Heart right ventricle (tissue), 16 donors: ENCODE data around the gene OR4D9. TPM values are rescaled to one million over a fixed set of nuclear protein-coding genes. Genes with fewer than 3 reads are reported as not detected.

Experiments
- ATAC-seq, 8 donors: fragments of 200-7000 bp; cut with Tn5 transposase; one replicate each; pipeline ENCODE4 v1.9.1; 2020; ENCODE audit warnings: mild to moderate bottlenecking in 8 of 8, moderate library complexity in 8 of 8, moderate number of reproducible peaks in 1 of 8
- DNase-seq, 2 donors: peaks; one replicate each; pipeline ENCODE4 v3.0.0-alpha.2; 2020
- H3K27ac ChIP-seq, 10 donors: fragments of 200-600 bp; sonication (generic) in 2 of 10; one replicate each; pipeline versions ENCODE4 v1.5.0 to v1.8.0; 2020 to 2022; ENCODE audit warnings: mild to moderate bottlenecking in 3 of 10
- H3K27me3 ChIP-seq, 7 donors: fragments of 200-600 bp; one replicate each; pipeline ENCODE4 v1.8.0; 2021 to 2022; ENCODE audit warnings: mild to moderate bottlenecking in 2 of 7
- H3K36me3 ChIP-seq, 9 donors: fragments of 200-600 bp; sonication (generic) in 1 of 9; one replicate each; pipeline versions ENCODE4 v1.5.0 to v1.8.0; 2020 to 2022; ENCODE audit warnings: mild to moderate bottlenecking in 2 of 9
- H3K4me1 ChIP-seq, 9 donors: fragments of 200-600 bp; sonication (generic) in 1 of 9; one replicate each; pipeline versions ENCODE4 v1.5.0 to v1.8.0; 2020 to 2022; ENCODE audit warnings: mild to moderate bottlenecking in 4 of 9
- H3K4me3 ChIP-seq, 10 donors: fragments of 200-600 bp; sonication (generic) in 2 of 10; one replicate each; pipeline versions ENCODE4 v1.5.0 to v1.8.0; 2020 to 2022; ENCODE audit warnings: mild to moderate bottlenecking in 7 of 10, moderate library complexity in 2 of 10
- H3K9me3 ChIP-seq, 11 donors: fragments of 200-600 bp in 10 of 11; sonication (generic) in 2 of 11; one replicate each; pipeline versions ENCODE4 v1.5.0 to v1.8.0; 2013 to 2022; ENCODE audit warnings: mild to moderate bottlenecking in 2 of 11, control low read depth in 1 of 11, moderate library complexity in 1 of 11
- WGBS, 2 donors: extraction: QIAGEN DNeasy Blood & Tissue Kit; methylation state at CpG; one replicate each; pipeline ENCODE4 v1.1.7; 2013; ENCODE audit warnings: inconsistent platforms in 1 of 2; 5-methylcytosine and 5-hydroxymethylcytosine counted together
- intact Hi-C, 10 donors: fragments of 100-400 bp; cut with DNase I; formaldehyde crosslinking; loops; one replicate each; pipeline versions ENCODE4 v1.11.1 to v1.14.2; 2022
- polyA plus RNA-seq, 2 donors: library from polyadenylated mRNA; stranded (reverse); fragments of 200-250 nt; gene quantifications; one replicate each; pipeline ENCODE4 v1.2.3, GENCODE V29; 2013
- total RNA-seq, 10 donors: library from RNA; stranded (reverse); fragmentation: NEBNext Ultra II Directional in 3 of 10; extraction: Animal tissue kit (Norgen Biotek cat#: 25700) in 3 of 10; gene quantifications; one replicate each; pipeline versions ENCODE4 v1.2.1 to v1.2.4, GENCODE V29; 2021 to 2023
- TF ChIP-seq, protein P1 (sequence below), 9 donors: fragments of 200-600 bp; sonication (generic) in 2 of 9; IDR thresholded peaks; one replicate each; pipeline versions ENCODE4 v1.5.0 to v1.8.0; 2021 to 2022; ENCODE audit warnings: antibody characterized with exemption in 9 of 9, mild to moderate bottlenecking in 5 of 9, moderate library complexity in 1 of 9
- donor health status: Arrhythmogenic right ventricular cardiomyopathy.
- donor health status: ischemic (EF 13 %, LVEDD 7.1; RV severe dilation, severe dysfunction).
- donor health status: healthy with polysubstance abuse.
- donor health status: DM: no; HTN: yes; CAD: no.
- donor health status: DM: no; HTN: no; CAD: no.
- donor health status: ischemic (EF 25% LVEDD 6.9; RV normal size, moderate dysfunction).
- donor health status: ischemic (EF 25% LVEDD 5.7; RV mildly dilated, moderate dysfunction).
- donor health status: healthy.
- donor health status: DM: yes; HTN: yes; CAD: no.
- donor health status: Ischemic cardiomyopathy.
- donor health status: ischemic (EF 35%, LVEDD 5.7; RV mildly dilated, moderate dysfunction).
- donor health status: nonischemic (EF 11% LVEDD 7.7; RV severe dilation, severe dysfunction).
- donor health status: DM: yes; HTN: yes; CAD: no.
- donor health status: PGD.
- donor health status: ischemic (EF 29% LVEDD 5.4; RV normal size, mild dysfunction).
- donor health status: nonischemic (EF 23%, LVEDD 6.1; RV moderate dilation, normal function).

The OR4D9 gene
- total and polyA plus RNA-seq, 12 donors = not detected

DNA sequence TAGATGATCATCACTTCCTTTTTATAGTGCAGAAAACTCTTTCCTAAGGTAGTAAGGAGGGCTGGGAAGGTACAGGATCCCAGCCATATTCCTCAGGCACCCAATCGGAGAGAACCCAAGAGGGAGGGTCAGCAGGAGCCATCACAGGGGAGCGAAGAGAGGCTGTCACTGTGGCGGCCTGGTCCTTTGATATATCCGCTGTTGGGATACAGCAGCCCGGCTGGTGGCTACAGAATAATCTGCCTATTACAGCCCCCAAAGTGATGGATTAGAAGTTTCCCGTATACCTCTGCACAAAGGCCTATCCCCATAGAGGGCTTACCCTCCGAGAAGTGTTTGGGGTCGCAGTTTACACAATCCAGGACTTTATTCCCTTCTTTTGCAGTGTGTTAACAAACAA lies 48.5 kb downstream of the OR4D9 start:
- H3K9me3 ChIP-seq = no peaks in the 10 kb centered on the region
- peak; percentile 3 to 33 (median 13) for ATAC-seq
- WGBS, 2 donors = 38 to 50% methylated on average over 8 of the region's 8 CpGs
- no peaks in the 10 kb centered on the region for H3K27me3 ChIP-seq
- DNase-seq = no peak
- peak overlapping the region in 5 of 10 donors; percentile 71 to 87 (median 79) for H3K27ac ChIP-seq
- intact Hi-C loops = loop anchor here in 6 of 10 donors (5.0 to 10.0 kb wide), 5 partner anchors 55 to 985 kb away; partner anchors contain the start of genes OSBP (in 4 of the 6), LPXN (in 1 of the 6), PATL1 (in 1 of the 6) and ZFP91 (in 1 of the 6)
- no peaks in the 10 kb centered on the region for H3K36me3 ChIP-seq
- H3K4me3 ChIP-seq = peak overlapping the region in 8 of 10 donors; percentile 54 to 91 (median 82)
- H3K4me1 ChIP-seq = peaks cover 0 to 35% (median 25%) of the 10 kb centered on the region in 9 donors
- TF ChIP-seq, protein P1, sequence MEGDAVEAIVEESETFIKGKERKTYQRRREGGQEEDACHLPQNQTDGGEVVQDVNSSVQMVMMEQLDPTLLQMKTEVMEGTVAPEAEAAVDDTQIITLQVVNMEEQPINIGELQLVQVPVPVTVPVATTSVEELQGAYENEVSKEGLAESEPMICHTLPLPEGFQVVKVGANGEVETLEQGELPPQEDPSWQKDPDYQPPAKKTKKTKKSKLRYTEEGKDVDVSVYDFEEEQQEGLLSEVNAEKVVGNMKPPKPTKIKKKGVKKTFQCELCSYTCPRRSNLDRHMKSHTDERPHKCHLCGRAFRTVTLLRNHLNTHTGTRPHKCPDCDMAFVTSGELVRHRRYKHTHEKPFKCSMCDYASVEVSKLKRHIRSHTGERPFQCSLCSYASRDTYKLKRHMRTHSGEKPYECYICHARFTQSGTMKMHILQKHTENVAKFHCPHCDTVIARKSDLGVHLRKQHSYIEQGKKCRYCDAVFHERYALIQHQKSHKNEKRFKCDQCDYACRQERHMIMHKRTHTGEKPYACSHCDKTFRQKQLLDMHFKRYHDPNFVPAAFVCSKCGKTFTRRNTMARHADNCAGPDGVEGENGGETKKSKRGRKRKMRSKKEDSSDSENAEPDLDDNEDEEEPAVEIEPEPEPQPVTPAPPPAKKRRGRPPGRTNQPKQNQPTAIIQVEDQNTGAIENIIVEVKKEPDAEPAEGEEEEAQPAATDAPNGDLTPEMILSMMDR (IDR thresholded peaks at IDR 0.05) = no peak

DNA sequence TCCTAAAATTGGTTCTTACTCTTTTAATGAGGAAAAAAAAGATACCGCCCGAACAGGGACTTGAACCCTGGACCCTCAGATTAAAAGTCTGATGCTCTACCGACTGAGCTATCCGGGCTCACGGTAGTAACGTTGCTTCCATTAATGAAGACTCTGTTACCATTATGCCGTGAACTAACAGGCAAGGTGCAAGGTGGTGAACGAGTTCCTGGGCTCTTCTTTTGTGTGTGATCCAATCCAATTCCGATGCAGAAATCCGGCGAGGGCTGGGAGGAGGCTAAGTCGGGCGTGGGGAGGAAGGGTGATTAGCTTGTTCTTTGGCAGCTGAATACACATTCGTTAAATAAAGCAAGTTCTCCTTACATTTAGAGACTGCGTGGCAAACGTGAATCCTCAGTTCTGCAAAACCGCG lies 49.0 kb downstream of the OR4D9 start:
- WGBS, 2 donors = 0% methylated on average over 18 of the region's 18 CpGs
- ATAC-seq = peak; percentile 67 to 85 (median 78)
- peak overlapping the region; percentile 64 to 87 (median 78) for H3K27ac ChIP-seq
- TF ChIP-seq, protein P1 (IDR thresholded peaks at IDR 0.05) = no peak
- H3K9me3 ChIP-seq = no peaks in the 10 kb centered on the region
- intact Hi-C loops = loop anchor here in 5 of 10 donors (5.0 to 10.0 kb wide), 3 partner anchors 55 to 107 kb away; partner anchors contain the start of genes OSBP (in 4 of the 5) and PATL1 (in 1 of the 5)
- no peaks in the 10 kb centered on the region for H3K27me3 ChIP-seq
- H3K36me3 ChIP-seq = no peaks in the 10 kb centered on the region
- H3K4me3 ChIP-seq = peak overlapping the region; percentile 54 to 91 (median 80)
- DNase-seq = peak in 1 of 2 donors; percentile 54
- peaks cover 0 to 38% (median 25%) of the 10 kb centered on the region in 9 donors for H3K4me1 ChIP-seq

DNA sequence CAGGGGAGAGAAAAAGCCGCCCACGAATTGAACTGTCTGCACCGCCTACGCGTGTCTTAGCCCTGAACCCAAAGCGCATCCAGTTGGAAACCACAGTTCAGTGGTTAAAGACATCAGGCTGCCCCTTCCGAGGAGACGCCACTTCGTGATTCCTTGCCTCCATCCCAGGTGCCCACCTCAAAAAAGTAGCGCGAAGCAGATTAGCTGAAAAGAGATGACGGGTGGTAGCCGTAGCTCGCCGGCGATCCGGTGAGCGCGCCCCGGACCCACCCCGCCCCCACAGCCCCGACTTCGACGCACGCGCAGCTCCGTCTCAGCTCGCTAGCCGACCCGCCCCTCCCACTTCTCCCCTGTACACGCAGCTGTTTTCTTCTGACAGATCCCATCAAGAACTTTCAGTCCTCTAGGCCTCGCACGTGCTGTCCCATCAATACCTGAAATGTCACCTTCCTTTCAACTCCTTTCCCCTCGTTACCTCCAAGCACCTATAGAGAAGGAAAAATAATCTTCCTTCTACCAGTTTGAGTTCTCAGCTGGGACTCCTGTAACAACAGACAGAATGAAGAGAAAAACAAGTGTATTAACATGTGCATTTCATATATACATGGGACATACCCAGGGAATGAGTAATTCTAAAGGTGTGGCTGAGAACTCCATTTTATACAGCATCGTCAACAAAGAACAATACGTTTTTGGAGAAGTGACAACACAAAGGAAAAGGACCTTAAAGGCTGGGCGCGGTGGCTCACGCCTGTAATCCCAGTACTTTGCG lies 49.5 kb downstream of the OR4D9 start:
- DNase-seq (peak; percentile 86 to 87), ATAC-seq (peak; percentile 86 to 94 (median 91))
- TF ChIP-seq, protein P1 (IDR thresholded peaks at IDR 0.05) = no peak
- Histone ChIP-seq H3K9me3 (no peaks in the 10 kb centered on the region), H3K27me3 (no peaks in the 10 kb centered on the region), H3K27ac (peak overlapping the region; percentile 64 to 87 (median 78)), H3K4me1 (peaks cover 0 to 38% (median 21%) of the 10 kb centered on the region in 9 donors), H3K36me3 (no peaks in the 10 kb centered on the region), H3K4me3 (peak overlapping the region; percentile 54 to 91 (median 80))
- 6% methylated on average over 40 of the region's 40 CpGs for WGBS, 2 donors
- intact Hi-C loops = loop anchor here in 5 of 10 donors (5.0 to 10.0 kb wide), 3 partner anchors 54 to 106 kb away; partner anchors contain the start of genes OSBP (in 4 of the 5) and PATL1 (in 1 of the 5)

GRCh38 chr11:59562292-59562691 lies 51.0 kb downstream of the OR4D9 start:
- Histone ChIP-seq H3K9me3 (no peaks in the 10 kb centered on the region), H3K27me3 (no peaks in the 10 kb centered on the region), H3K4me1 (peaks cover 0 to 32% (median 13%) of the 10 kb centered on the region in 9 donors), H3K36me3 (no peaks in the 10 kb centered on the region), H3K27ac (no peak overlapping the region), H3K4me3 (no peak overlapping the region)
- DNase-seq (no peak), ATAC-seq (no peak)
- WGBS, 2 donors = 77 to 89% methylated on average over 3 of the region's 3 CpGs
- intact Hi-C loops = loop anchor here in 5 of 10 donors (5.0 to 10.0 kb wide), 3 partner anchors 53 to 105 kb away; partner anchors contain the start of genes OSBP (in 4 of the 5) and PATL1 (in 1 of the 5)
- TF ChIP-seq, protein P1 (IDR thresholded peaks at IDR 0.05) = no peak
